Right lobe of liver (tissue), 4 donors: Measurements from ENCODE around the gene FAM171A1.

Experiments used
- POLR2A ChIP-seq: fragments of 450-650 bp; IDR thresholded peaks from one replicate; pipeline ENCODE4 v1.6.1; 2017; ENCODE audit warnings: antibody characterized with exemption, mild to moderate bottlenecking
- TF ChIP-seq, protein P1 (sequence below), 4 donors: fragments of 200-600 bp in 3 of 4; fragments of 450-650 bp in 1 of 4; IDR thresholded peaks; one replicate each; pipeline versions ENCODE4 v1.5.1 to v1.8.0; 2016 to 2022; ENCODE audit warnings: antibody characterized with exemption in 4 of 4, mild to moderate bottlenecking in 2 of 4
- donor health status: DM: no; HTN: no; CAD: no.
- donor health status: DM: no; HTN: no; CAD: no.
- donor health status: DM: no; HTN: yes; CAD: no.

GRCh38 chr10:15411010-15411409, 39.9 kb upstream of the FAM171A1 start:
- TF ChIP-seq, protein P1, sequence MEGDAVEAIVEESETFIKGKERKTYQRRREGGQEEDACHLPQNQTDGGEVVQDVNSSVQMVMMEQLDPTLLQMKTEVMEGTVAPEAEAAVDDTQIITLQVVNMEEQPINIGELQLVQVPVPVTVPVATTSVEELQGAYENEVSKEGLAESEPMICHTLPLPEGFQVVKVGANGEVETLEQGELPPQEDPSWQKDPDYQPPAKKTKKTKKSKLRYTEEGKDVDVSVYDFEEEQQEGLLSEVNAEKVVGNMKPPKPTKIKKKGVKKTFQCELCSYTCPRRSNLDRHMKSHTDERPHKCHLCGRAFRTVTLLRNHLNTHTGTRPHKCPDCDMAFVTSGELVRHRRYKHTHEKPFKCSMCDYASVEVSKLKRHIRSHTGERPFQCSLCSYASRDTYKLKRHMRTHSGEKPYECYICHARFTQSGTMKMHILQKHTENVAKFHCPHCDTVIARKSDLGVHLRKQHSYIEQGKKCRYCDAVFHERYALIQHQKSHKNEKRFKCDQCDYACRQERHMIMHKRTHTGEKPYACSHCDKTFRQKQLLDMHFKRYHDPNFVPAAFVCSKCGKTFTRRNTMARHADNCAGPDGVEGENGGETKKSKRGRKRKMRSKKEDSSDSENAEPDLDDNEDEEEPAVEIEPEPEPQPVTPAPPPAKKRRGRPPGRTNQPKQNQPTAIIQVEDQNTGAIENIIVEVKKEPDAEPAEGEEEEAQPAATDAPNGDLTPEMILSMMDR (IDR thresholded peaks at IDR 0.05) = no peak
- TF ChIP-seq POLR2A = no peak
